ENCODE results near the gene PIK3CB.
"Not testable (repeated sequence)": the region's sequence is repeated elsewhere in the genome, so short reads cannot be mapped to it uniquely, and the experiment has no call there.

PIK3CB gene

DNA sequence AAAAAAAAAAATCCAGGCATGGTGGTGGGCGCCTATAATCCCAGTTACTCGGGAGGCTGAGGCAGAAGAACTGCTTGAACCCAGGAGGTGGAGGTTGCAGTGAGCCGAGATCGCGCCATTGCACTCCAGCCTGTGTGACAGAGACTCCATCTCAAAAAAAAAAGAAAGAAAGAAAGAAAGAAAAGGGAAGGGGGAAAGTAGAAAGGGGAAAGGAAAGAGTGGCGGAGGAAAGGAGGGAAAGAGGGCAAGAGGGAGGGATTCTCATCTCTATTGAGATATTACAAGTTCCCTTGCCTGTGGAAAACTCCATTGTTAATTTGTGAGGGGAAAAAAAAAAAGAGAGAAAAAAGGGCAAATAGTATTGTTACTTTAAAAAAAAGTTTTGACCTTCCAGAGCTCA is 32.5 kb downstream of the PIK3CB start:
- DNase-seq: not testable (repeated sequence)

DNA sequence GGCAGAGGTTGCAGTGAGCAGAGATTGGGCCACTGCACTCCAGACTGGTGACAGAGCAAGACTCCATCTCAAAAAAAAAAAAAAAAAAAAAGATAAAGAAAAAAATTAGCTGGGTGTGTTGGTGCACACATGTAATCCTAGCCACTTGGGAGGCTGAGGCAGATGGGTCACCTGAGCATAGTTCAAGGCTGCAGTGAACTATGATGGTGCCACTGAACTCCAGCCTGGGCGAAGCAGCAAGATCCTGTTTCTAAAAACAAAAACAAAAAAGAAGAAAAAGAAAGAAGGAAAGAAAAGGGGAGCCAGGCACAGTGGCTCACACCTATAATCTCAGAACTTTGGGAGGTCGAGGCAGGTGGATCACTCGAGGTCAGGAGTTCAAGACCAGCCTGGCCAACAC is 32.9 kb downstream of the PIK3CB start:
- DNase-seq: no peak

DNA sequence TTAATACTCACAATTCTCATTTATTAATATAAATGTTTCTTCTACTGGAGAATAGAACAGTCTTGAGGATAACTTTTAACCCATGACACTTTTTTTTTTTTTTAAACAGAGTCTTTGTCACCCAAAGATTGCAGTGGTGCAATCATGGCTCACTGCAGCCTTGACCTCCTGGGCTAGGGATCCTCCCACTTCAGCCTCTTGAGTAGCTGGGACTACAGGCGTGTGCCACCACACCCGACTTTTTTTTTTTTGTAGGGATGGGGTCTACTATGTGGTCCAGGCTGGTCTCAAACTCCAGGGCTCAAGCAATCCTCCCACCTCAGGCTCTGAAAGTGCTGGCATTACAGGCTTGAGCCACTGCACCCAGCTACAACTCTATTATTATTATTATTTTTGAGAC is 34.5 kb downstream of the PIK3CB start:
- DNase-seq: no peak

DNA sequence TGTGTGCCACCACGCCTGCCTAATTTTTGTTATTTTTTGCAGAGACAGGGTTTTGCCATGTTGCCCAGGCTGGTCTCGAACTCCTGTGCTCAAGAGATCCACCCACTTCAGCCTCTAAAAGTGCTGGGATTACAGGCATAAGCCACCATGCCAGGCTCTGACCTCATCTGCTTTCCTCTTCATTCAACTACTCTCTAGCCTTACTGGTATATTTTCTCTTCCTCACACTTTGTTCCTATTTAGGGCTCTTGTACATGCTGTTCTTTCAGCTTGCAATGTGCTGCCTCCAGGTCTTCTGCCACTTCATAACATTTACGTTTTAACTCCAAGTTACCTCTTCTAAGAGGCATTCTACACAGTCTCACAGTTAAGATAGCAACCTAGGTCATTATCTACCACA is 34.9 kb downstream of the PIK3CB start:
- DNase-seq: no peak

DNA sequence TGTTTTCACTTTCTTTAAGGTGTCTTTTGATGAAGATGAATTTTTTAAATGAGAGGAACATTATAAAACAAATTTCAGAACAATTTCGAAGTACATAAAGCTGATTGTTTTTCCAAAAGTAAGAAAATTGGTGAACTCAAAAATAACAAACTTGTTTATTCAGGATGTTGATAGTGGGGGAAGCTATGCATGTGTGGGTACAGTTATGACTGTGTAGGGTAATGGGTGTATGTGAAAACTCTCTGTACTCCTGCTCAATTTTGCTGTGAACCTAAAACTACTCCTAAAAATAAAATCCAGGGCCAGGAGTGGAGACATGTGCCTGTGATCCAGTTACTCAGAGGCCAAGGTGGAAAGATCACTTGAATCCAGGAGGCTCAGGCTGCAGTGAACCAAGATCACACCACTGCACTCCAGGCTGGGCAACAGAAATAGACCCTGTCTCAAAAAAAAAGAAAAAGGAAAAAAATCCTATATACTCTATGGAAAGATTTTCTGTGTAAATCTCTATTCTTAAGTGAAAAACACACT is 37.2 kb downstream of the PIK3CB start:
- DNase-seq: no peak

DNA sequence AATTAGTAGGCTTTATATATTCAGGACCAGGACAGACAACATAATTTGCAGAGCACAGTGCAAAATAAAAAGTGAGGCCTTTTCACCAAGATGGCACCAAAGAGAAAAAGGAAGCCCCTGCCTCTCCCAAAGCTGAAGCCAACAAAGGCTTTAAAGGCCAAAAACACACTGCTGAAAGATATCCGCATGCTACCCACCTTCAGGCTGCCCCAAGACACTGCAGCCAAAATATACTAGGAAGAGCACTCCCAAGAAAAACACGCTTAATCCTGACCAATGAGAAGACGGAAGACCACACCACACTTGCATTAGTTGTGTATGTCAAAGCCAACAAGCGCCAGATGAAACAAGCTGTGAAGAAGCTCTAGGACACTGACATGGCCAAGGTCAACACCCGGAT is 38.0 kb downstream of the PIK3CB start:
- no peak for DNase-seq

DNA sequence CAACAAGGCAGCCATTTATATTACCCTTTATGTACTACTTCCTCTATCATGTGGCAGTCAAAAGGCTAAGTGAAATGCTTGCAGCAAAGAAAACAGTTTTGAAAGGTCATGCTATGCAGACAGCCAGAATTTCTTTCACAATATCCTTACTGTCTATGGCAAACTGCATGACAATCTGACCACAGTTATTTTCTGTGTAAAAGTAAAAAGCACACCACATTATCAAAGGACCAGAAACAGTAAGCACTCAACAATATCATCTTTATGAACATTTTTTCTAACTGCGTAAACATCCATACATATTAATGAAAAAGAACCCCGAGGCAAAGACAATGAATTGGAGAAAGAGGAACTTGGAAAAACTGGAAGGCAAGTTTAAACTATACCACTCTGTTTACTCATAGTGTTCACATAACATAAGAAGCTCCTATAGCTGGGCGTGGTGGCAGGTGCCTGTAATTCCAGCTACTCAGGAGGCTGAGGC is 47.9 kb downstream of the PIK3CB start:
- no peak for DNase-seq

DNA sequence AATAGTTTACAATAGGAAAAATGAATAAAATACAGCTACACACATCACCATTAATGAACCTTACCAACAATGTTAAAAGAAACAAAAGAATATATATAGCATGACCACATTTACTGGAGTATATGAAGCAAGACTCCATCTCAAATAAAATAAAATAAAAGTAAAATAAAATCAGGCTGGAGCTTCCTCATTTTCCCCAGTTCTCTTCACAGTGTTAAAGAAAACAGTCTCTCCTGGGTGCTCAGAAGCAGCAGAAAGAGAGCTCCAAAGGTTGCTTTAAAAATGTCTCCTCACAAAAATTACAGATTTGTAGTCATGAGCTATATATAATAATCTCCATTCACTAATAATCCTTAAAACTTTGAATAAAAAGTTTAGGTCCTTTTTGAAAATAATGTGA is 48.8 kb downstream of the PIK3CB start:
- DNase-seq: no peak

DNA sequence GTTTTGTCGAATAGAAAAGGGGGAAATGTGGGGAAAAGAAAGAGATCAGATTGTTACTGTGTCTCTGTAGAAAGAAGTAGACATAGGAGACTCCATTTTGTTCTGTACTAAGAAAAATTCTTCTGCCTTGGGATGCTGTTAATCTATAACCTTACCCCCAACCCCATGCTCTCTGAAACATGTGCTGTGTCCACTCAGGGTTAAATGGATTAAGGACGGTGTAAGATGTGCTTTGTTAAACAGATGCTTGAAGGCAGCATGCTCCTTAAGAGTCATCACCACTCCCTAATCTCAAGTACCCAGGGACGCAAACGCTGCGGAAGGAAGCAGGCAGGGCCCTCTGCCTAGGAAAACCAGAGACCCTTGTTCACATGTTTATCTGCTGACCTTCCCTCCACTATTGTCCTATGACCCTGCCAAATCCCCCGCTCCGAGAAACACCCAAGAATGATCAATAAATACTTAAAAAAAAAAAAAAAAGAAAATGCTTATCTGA is 49.3 kb downstream of the PIK3CB start:
- not testable (repeated sequence) for DNase-seq

DNA sequence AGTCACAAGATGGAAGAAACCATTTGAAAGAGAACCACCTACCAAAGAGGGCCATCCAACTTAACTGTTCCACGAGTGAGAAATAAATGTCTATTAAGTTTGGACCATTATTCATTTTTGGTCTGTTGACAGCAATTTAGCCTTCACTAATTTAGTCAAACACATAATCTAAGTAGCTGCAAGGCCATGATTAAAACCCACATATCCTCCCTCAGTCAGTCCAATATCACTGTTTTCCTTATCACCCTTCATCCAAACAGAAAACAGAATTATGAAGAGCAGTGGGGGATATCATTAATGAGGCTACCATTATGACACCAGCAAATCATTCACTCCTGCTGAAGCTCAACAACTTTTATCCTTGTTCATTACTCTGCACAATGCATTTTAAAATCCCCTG is 52.0 kb downstream of the PIK3CB start:
- no peak for DNase-seq

DNA sequence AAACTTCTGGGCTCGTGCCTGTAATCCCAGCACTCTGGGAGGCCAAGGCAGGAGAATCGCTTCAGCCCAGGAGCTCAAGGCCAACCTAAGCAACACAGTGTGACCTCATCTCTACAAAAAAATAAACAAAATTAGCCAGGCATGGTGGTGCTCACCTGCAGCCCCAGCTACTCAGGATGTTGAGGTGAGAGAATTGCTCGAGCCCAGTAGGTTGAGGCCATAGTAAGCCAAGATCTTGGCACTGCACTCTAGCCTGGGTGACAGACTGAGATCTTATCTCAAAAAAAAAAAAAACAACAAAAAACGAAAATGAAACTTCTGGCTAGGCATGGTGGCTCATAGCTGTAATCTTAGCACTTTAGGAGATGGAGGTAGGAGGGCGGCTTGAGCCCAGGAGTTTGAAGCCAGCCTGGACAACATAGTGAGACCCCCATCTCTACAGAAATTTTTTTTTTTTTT is 53.7 kb downstream of the PIK3CB start:
- no peak for DNase-seq

DNA sequence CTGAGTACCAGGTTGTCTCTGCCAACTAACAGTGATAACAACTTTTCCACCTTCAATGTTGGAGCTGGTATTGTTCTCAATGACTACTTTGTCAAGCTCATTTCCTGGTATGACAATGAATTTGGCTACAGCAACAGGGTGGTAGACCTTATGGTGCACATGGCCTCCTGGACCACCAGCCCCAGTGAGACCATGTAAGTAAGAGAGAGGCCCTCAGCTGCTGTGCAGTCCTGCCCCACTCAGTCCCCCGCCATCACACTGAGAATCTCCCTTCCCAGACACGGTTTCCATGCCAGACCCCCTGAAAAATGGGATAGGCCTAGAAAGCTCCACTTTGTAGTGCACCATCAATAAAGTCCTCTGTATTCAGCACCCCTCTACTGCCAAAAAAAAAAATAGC is 56.1 kb downstream of the PIK3CB start:
- no peak for DNase-seq

DNA sequence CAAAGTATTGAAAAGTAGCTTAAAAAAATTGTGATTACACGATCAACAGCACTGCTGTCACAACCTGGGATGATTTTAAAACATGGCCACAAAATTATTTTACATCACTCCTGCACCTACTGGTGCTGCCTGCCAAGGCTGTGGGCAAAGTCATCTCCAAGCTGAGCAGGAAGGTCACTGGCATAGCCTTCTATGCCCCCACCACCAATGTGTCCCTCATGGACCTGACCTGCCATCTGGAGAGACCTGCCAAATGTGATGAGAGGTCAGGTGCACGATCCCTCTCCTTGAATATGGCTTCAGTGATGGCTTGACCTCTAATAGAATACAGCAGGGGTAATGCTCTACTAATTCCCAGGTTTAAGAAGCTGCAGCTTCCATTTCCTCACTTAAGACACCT is 57.8 kb downstream of the PIK3CB start:
- DNase-seq: no peak

DNA sequence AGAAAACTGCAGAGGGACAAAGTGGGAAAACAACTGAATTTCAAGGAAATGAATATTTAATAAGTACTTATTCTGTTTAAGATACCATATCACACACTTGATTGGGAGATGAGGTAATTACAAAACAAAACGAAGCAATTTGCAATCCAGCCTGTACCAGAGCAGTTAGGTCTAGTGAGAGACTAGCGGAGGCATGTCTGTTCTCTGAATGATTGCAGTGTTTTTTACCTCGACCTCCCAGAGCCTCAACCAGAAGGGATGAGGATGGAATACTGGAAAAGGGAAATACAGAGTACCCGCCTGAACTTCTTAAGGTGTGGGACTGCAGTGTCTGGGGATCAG is 59.5 kb downstream of the PIK3CB start:
- DNase-seq: no peak

DNA sequence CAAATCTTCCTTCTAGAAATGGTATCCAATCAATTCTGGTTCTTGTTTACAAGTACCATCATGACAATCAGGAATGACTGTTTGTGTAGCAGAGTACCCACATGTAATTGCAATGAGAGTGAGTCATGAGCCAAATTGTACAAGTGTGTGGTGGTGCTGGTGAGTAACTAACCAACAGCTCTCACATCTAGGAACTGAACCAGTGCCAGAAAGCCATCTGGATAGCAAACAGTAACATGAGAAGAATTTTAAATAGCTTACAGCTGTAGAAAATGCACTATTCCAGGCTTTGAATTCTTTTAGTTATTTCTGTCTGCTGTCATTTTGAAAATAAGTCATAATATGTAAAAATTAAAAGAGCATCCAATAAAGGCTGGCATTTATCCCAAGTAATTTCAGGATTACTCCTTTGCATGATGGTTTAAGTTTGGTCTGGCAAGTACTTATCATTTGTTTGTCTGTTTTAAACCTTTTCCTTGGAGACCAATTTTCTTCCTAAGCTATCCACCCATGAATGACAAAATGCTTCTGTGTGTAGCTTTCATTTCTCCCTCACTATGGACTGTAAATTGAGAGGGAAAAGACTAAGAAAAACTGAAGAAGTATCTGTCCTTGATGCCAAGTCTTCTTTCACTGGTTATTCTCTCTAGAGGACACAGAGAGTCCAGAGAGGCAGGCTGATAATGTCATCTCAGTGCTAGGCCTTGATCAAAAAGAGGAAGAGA is 60.0 kb downstream of the PIK3CB start:
- DNase-seq: peak; percentile 39 to 80 (median 45)

DNA sequence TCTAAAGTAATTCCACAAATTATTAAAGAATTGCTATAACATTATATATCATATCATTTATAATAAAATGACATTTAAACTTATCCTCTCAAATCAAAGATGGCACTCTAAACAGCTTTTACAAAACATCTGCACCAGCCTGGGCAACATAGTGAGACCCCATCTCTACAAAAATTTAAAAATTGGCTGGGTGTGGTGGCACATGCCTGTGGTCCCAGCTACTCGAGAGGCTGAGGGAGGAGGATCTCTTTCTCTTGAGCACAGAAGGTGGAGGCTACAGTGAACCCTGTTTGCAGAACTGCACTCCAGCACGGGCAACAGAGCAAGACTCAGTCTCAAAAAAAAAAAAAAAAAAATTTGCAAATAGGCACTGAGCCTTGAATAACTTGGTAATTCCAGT is 63.1 kb downstream of the PIK3CB start:
- no peak for DNase-seq

DNA sequence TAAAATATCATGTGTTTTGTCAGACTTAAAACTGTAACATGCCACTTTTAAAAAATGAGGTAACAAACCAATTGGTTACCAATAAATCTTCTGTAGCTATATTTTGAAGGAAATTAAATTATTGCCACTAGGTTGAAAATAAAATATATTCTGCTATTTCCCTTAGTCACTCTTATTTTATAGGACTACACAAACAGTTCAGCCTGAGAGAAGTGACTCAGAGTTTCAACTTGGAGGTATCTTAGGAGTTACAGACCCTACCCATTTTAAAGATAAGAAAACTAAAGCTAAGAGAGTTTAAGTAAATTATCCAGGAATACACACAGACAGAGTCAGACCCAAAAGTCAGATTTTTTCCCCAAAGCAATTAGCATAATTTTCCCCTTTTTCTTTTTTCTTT is 65.1 kb downstream of the PIK3CB start:
- no peak for DNase-seq

DNA sequence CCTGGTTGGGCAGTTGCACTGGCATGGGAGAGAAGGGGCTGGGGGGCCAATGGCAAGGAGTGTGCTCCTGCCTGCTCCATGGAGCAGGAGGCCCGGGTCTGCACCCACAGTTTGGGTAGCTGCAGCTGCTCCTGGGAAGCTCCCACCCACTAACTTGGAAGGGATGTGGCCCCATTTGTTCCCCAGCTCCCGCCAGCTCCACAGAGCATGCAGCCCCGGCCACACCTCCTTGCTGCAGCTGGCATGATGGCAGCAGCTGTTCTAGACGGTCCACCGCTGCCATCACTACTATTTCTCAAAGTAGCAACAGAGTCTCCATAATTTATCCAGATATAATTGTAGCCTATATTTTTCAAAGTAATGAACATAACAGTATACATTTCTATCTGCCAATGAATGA is 65.8 kb downstream of the PIK3CB start:
- DNase-seq: no peak

DNA sequence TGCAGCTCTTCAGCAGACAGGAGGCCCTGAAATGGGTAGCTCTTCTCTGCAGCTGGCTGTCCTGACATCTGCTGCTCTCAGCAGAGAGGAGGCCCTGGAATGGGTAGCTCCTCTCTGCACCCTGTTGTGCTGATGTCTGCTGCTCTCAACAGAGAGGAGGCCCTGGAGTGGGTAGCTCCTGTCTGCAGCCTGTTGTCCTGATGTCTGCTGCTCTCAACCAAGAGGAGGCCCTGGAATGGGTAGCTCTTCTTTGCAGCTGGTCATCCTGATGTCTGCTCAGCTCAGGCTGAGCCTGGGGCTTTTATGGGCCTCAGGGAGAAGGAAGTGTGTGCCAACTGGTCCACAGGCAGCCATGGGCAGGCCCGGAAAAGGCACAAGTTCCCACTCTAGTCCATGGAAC is 66.6 kb downstream of the PIK3CB start:
- DNase-seq: no peak

DNA sequence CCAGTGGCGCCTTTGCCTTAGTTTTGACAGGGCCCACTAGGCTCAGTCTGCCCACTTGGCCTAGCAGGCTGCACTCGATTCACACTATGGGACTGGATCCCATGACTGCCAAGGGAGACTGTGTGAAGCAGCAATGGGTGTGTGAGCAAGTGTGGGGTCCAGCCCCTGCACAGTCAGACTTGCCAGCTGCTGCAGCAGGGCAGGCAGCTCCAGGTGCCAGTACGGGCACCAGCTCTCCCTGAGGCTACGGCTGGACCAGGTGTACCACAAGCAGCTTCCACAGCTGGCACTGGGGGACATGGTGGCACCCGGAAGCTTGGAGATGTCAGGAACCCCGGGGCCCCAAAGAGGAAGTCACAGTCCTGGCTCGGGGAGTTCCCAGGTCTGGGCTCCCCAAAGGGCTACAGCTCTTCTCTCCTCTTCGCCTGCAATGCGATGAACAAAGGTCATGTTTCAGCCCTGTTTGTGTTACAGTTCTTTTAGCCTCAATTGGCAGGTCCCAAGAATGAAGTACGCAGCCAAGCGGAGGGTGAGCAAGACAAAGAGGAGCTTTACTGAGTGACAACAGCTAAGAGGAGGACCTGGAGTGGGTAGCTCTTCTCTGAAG is 67.1 kb downstream of the PIK3CB start:
- DNase-seq: no peak

DNA sequence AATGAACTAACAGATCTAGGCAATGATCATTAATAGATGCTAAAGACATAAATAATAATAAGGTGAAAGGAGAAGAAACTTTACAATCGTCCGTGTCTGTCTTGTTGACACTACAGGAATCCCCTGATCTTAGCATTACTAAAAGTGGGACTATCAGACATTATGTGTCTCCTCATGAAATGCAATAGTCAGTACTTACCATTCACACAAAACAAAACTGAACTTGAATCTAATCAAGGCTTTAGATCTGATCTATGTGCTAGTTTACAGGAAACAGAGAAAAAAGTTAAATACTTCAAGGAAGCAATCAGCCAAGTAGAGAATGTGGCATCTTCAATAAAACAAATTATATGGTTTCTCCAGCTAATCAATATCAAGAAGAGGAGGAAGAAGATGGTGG is 73.7 kb downstream of the PIK3CB start:
- DNase-seq: no peak

DNA sequence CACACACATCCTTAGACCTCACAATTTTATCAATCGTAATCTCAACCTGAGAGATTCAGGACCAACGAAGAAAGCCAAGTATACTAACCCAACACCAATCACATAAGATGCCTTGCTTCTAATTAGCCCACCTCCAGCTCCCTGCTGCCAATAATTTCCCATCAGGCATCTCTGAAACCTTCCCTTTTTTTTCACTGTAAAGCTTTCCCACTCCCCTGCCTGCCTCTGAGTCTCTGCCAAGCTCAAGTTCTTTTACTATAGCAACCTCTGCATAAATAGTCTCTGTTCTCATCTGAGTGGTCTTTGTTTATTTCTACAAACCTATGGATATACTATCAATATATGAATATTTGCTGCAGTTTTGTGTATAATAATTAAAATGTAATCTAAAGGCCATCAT is 86.5 kb downstream of the PIK3CB start:
- peak in 1 of 3 experiments; percentile 22 for DNase-seq

DNA sequence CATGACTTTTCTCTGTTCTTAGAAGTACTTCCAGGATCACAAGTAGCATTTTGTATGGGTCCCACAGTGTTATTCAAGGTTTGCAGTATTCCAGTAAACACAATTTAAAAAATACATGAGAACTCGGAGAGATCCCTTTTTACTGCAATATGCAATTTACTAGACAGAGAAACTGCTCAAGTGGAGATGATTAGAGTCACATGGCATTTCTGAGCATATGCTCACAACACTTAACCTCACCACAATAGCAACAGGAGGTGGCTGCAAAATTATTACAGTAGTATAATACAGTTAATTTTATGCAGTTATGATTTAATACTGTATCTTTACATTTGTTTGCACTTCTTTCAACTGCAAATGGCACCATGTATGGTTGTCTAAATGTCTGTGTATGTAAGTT is 87.5 kb downstream of the PIK3CB start:
- DNase-seq: peak in 1 of 3 experiments; percentile 61

DNA sequence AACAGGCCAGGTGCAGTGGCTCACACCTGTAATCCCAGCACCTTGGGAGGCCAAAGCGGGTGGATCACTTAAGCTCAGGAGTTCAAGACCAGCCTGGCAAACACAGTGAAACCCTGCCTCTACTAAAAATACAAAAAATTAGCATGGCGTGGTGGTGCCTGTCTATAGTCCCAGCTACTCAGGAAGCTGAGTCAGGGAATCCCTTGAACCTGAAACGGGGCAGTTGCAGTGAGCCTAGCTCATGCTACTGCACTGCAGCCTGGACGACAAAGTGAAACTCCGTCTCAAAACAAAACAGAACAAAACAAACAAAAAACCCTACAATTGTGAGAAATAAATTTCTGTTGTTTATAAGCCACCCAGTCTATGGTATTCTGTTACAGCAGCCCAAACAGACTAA is 94.7 kb downstream of the PIK3CB start:
- DNase-seq: no peak
